ENCODE measurements around the gene CCDC93. TPM values are rescaled to one million over a fixed set of nuclear protein-coding genes. Genes with fewer than 3 reads are reported as not detected.

CCDC93 gene
- total and polyA plus RNA-seq, 10 of the 15 experiments (the other 5 are each of a cell fraction or from before 2014, with no cell fraction given), result 3.6 to 27.2 (median 13.5) TPM

GRCh38 chr2:117952228-117952627 is 61.6 kb downstream of the CCDC93 start (continued):
- no peak for TF ChIP-seq E2F8 (IDR thresholded peaks at IDR 0.05; ENCODE audit: low read depth, partially characterized antibody)
- no peak for TF ChIP-seq SIX5 (IDR thresholded peaks at IDR 0.05; ENCODE audit: low read depth, low read length, severe bottlenecking)

DNA sequence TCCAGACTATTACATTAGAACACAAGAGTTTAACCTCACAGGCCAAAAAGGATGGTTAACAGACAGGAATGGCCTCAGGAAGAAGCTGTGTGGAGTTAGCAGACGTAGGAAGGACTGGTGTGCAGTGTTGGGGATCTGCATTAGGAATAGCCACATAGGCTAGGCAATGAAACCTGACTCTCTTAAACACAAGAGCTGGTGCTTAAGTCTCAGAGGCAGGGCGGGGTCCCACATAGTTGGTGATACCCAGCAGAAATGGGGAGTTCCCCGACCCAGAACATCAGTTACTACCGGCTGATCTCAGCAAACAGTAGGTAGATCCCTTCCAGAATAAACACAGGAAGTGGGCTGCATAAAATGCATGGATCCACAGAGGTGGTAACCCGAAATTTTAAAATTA is 64.1 kb downstream of the CCDC93 start:
- no peak for ATAC-seq
- ChIA-PET RAD21 (ENCODE audit: unreplicated experiment) (no interaction called here), SMC1A (ENCODE audit: uncharacterized antibody, unreplicated experiment) (no interaction called here), POLR2A (no interaction called here), CTCF (interaction anchor here (1.1 kb wide), 1 partner anchor 53 kb away, joined by 5 read pairs; no protein-coding TSS in a partner anchor)
- intact Hi-C loops (cut with micrococcal nuclease; ENCODE audit: unreplicated experiment), result no loop called here
- Histone ChIP-seq H3K27ac (ENCODE audit: control insufficient read depth, insufficient read depth) (no peak overlapping the region), H2AFZ (ENCODE audit: control insufficient read depth, low read depth, low read length) (no peak overlapping the region), H3K4me3 (no peak overlapping the region), H3K27me3 (replicated peaks in 1 of 2; ENCODE audit: control insufficient read depth in 2 of 2, insufficient read depth in 2 of 2, low read length in 1 of 2) (no peaks in the 10 kb centered on the region), H3K9me3 (replicated peaks; ENCODE audit: control insufficient read depth, insufficient read depth, low read length) (no peaks in the 10 kb centered on the region), H3K9ac (ENCODE audit: control insufficient read depth, insufficient read depth, low read length) (no peak overlapping the region), H3K79me2 (ENCODE audit: control insufficient read depth, insufficient read depth, low read length) (no peaks in the 10 kb centered on the region), H3K4me1 (ENCODE audit: control insufficient read depth, insufficient read depth, low read length) (no peaks in the 10 kb centered on the region), H3K36me3 (ENCODE audit: control insufficient read depth in 2 of 2, insufficient read depth in 2 of 2, low read length in 1 of 2) (peaks cover 26 to 30% of the 10 kb centered on the region in 2 experiments), H3K4me2 (ENCODE audit: control insufficient read depth, insufficient read depth) (no peak overlapping the region), H4K20me1 (ENCODE audit: control insufficient read depth, insufficient read depth) (no peaks in the 10 kb centered on the region)
- no TSS peak for BruUV-seq (replicated peaks)
- in situ Hi-C loops (cut with MboI), result no loop called here
- WGBS (ENCODE audit: insufficient coverage, insufficient replicate concordance, low lambda C conversion rate, missing lambda C conversion rate), result 86% methylated on average over 5 of the region's 5 CpGs
- no peak for FAIRE-seq
- TF ChIP-seq SMARCA5 (IDR thresholded peaks at IDR 0.05), result no peak
- TF ChIP-seq STAT3 (IDR thresholded peaks at IDR 0.05; ENCODE audit: low read depth, low read length), result no peak
- no peak for TF ChIP-seq SREBF1 (IDR thresholded peaks at IDR 0.05; ENCODE audit: low read length)
- TF ChIP-seq SMAD5 (IDR thresholded peaks at IDR 0.05; ENCODE audit: low read depth), result no peak
- TF ChIP-seq MEF2A (IDR thresholded peaks at IDR 0.05; ENCODE audit: insufficient read depth, low read depth, low read length), result no peak
- no peak for TF ChIP-seq YY1 (IDR thresholded peaks at IDR 0.05; ENCODE audit: low read depth, low read length)
- no peak for TF ChIP-seq CHD4 (IDR thresholded peaks at IDR 0.05)
- TF ChIP-seq BCL11A (IDR thresholded peaks at IDR 0.05; ENCODE audit: low read depth, low read length), result no peak
- TF ChIP-seq ZNF217 (IDR thresholded peaks at IDR 0.05), result no peak
- no peak for TF ChIP-seq PAX5 (IDR thresholded peaks at IDR 0.05; ENCODE audit: borderline replicate concordance, low read depth, low read length)
- no peak for TF ChIP-seq SIX5 (IDR thresholded peaks at IDR 0.05; ENCODE audit: low read depth, low read length, severe bottlenecking)
- TF ChIP-seq KAT2A (conservative IDR thresholded peaks at IDR 0.05; ENCODE audit: control insufficient read depth, low read depth, low read length), result no peak
- DNase-seq (ENCODE audit: low read depth, low spot score), result no peak

All from GM12878 (cell line).